ENCODE data around the gene ZNF567. TPM values are rescaled to one million over a fixed set of nuclear protein-coding genes. Genes with fewer than 3 reads are reported as not detected.
"Not testable (repeated sequence)": the region's sequence is repeated elsewhere in the genome, so short reads cannot be mapped to it uniquely, and the experiment has no call there.

ZNF567 gene
- total RNA-seq = 3.7 and 5.0 TPM in 2 replicates

DNA sequence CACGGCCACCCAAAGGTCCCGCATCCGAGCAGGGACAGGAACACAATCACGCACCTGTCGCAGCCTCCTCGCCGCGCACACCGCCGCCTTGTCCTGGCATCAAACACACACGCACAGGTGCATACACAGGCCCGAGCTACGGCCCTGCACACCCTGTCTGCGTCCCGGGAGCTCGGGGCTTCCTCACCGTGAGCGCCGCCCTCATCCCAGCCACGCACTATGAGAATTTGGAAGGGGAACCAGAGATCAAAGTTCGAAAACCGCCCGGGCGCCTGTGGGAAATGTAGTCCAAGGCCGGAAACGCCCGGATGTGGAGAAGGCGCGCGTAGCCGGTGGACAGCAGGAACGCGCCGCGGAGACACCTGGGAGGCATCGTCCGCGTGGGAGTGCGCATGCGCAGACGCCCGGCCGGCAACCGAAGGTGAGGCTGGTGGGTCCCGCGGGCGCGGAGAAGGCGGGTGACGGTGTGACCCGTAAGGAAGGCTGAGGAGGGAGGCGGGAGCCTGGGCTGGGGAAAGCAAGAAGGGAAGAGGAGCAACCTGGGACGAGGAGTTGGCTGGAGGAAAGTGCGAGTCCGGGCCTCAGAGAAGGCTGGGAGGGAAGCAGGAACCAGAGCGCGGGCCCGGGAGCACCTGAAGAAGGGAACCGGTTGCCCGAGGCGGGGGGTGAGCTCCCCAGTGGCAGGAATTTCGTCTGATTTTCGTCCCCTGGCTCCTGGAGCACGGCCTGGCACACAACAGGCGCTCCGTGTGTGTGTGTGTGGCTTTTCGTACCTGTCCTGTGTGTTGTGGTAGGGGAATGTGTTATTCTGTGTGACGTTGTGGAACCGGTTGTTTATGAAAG is at the start of gene ZNF567:
Gene ZNF567 (plus strand): TSS at position 399 of the 843 bp plus-strand sequence. CDS start 7,256 bp downstream, outside the sequence.
- DNase-seq (ENCODE audit: low read depth in 2 of 2) = peak; percentile 92 to 94

DNA sequence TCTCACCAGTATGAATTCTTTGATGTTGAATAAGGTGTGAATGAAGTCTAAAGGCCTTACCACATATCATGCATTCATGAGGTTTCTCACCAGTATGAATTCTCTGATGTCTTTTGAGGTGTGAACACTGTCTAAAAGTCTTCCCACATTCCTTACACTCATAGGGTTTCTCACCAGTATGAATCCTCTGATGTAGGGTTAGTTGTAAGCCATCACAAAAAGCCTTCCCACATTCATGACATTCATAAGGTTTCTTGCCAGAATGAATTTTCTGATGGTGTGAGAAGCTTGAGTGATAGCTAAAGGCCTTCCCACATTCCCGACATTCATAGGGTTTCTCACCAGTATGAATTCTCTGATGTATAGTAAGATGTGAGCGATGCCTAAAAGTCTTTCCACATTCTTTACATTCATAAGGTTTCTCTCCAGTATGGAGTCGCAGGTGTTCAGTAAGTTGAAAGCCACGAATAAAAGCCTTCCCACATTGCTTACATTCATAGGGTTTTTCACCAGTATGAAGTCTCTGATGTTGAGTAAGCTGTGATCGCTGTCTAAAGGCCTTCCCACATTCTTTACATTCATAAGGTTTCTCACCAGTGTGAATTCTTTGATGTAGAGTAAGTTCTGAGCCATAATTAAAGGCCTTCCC is 48.4 kb upstream of the ZNF567 start:
- peak in 1 of 2 donors; percentile 2 for DNase-seq (ENCODE audit: low read depth in 2 of 2)

- DNase-seq (ENCODE audit: low read depth in 2 of 2) = no peak
Observed at GRCh38 chr19:36646746-36647145, 40.7 kb upstream of the ZNF567 start.

DNA sequence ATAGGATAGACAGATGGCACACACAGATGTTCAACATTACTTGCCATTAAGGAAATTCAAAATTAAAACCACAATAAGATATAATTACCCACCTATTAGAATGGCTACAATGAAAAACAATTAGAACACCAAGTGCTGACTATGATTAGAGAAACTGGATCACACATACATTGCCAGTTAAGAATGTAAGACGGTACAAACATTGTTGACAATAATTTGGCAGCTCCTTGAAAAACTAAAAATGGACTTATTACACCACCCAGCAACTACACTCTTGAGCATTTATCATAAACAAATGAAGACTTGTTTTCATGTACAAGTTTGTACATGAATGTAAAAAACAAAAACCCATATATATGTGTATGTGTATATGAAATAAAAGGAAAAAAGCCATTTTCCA is 34.5 kb upstream of the ZNF567 start:
- no peak for DNase-seq (ENCODE audit: low read depth in 2 of 2)

DNA sequence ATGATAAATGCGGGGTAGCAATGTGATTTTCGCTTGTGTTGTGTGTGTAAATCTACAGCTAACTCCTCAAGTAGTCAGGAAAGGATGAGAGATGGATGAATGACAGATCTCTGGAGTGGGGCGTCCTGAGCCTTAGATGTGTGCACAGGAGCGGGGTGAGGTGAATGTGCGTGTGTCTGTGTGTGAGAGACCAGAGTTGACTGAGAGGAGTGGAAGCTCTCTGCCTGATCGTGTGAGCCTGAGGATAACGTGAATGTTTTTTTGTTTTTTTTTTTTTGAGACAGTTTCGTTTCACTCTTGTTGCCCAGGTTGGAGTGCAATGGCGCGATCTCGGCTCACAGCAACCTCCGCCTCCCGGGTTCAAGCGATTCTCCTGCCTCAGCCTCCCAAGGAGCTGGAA is 21.6 kb upstream of the ZNF567 start:
- DNase-seq (ENCODE audit: low read depth in 2 of 2) = no peak

- DNase-seq (ENCODE audit: low read depth in 2 of 2) = no peak
Observed at GRCh38 chr19:36668646-36669045, 18.8 kb upstream of the ZNF567 start.

- no peak for DNase-seq (ENCODE audit: low read depth in 2 of 2)
Observed at GRCh38 chr19:36672368-36672767, 15.0 kb upstream of the ZNF567 start.

GRCh38 chr19:36674201-36674600 is 13.2 kb upstream of the ZNF567 start:
- no peak for DNase-seq (ENCODE audit: low read depth in 2 of 2)

GRCh38 chr19:36679455-36679854 is 8.0 kb upstream of the ZNF567 start:
- no peak for DNase-seq (ENCODE audit: low read depth in 2 of 2)

DNA sequence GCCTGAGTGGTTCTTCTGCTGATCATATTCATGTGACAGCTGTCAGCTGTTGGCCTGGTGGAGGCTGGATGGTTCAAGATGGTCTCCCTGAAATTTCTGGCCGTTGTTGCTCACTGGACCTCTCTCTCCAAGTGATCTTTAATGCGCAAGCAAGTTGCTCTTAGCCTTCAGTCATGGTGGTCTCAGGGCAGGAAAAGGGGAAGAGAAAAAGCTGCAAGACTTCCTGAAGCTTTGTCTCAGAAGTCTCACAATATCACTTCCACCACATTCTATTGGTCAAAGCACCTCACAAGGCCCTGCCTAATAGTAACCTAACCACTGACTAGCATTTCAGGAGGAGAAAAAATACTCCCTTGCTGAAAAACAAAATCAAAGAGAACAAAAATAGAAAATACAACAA is 1.6 kb upstream of the ZNF567 start:
- no peak for DNase-seq (ENCODE audit: low read depth in 2 of 2)

DNA sequence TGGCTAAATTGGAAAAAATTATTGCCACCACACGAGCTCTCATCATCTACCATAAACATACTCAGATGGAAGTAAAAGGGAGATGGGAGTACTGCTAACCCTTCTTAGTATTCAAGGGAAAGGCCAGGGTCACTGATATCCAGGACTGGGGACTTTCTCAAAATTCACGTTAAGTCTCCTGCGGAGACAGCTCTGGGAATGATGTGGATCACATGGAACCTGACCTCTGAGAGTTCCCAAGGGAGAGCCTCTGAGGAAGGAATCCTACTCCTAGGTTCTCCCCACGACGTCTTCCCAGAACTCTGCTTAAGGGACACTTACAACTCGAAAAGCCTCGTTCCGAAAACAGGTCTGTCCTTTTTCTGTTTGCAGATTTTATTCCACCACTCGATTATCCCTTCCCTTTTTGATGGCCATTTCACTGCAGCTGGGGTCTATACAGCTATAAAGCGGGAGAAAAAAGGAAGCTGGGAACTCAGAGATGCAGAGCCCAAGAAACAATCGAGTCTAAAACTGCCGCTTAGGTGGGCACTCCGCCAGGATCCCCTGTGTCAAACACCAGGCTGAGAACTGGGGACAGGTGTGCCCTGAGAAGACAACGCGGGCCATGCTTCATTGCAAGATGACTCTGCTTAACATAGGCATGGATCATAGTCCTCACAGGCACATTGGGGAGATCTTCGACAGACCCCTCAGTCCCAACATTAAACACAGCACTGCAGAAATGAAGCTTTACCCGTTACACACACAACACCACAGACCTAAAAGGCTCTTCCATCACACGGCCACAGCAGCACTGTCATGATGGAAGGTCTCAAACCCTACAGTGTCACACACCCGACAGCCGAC is 823 bp upstream of the ZNF567 start:
- DNase-seq (ENCODE audit: low read depth in 2 of 2) = peak in 1 of 2 donors; percentile 2

DNA sequence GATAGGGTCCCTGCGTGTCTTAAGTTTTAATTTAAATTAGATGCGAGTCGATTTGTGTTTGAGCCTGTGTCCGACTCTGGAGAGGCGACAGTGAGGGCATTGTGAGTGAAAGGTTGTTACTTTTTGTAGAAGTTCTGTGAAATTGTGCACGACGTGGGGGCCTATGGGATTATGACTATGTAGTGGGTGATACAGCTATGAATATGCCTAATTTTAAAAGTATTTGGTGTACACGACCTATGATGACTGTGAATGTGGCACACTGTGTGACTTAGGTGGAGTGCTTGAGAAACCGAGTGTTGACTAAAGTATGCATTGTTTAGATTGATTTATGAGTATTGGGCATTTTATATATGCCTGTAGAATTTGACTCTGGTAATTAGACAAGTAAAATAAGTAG is 646 bp downstream of the ZNF567 start:
- DNase-seq (ENCODE audit: low read depth in 2 of 2) = no peak

- DNase-seq (ENCODE audit: low read depth in 2 of 2) = no peak
Observed at GRCh38 chr19:36707134-36707533, 19.7 kb downstream of the ZNF567 start.

GRCh38 chr19:36709423-36709822 is 22.0 kb downstream of the ZNF567 start:
- no peak for DNase-seq (ENCODE audit: low read depth in 2 of 2)

GRCh38 chr19:36719687-36720556 is 32.5 kb downstream of the ZNF567 start:
- peak; percentile 3 for DNase-seq (ENCODE audit: low read depth in 2 of 2)

GRCh38 chr19:36736166-36736565 is 48.8 kb downstream of the ZNF567 start:
- DNase-seq (ENCODE audit: low read depth in 2 of 2) = not testable (repeated sequence)

- no peak for DNase-seq (ENCODE audit: low read depth in 2 of 2)
Observed at GRCh38 chr19:36745870-36746269, 58.5 kb downstream of the ZNF567 start.

DNA sequence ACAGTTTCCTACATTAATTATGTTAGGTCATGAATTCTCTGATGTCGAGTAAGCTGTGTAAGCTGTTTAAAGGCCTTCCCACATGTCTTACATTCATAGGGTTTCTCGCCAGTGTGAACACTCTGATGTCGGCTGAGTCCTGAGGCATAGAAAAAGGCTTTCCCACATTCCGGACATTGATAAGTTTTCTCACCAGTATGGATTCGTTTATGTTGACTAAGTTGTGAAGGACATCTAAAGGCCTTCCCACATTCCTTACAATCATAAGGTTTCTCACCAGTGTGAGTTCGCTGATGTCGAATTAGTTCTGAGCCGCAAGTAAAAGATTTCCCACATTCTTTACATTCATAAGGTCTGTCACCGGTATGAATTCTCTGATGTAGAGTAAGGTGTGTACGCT is 60.3 kb downstream of the ZNF567 start:
- DNase-seq (ENCODE audit: low read depth in 2 of 2) = no peak

GRCh38 chr19:36748431-36749275 is 61.2 kb downstream of the ZNF567 start:
- DNase-seq (ENCODE audit: low read depth in 2 of 2) = no peak

- DNase-seq (ENCODE audit: low read depth in 2 of 2) = not testable (repeated sequence)
Observed at GRCh38 chr19:36749613-36750012, 62.2 kb downstream of the ZNF567 start.

Measured in lung microvascular endothelial cell (primary cell).